D721Med (cell line): Measurements from ENCODE around the gene BRF1.
"Not testable (repeated sequence)": the region's sequence is repeated elsewhere in the genome, so short reads cannot be mapped to it uniquely, and the experiment has no call there.

Experiments used
- DNase-seq: peaks from one replicate; pipeline ENCODE4 v3.0.0; 2011; ENCODE audit warnings: low spot score; ENCODE audit not compliant: insufficient read length
- FAIRE-seq: peaks from 2 replicates; lab custom pipeline; 2011; peaks lifted over from hg19 to GRCh38; lab: Jason Lieb, UNC
- TF ChIP-seq, protein P1 (sequence below): IDR thresholded peaks from 2 replicates; pipeline ENCODE4 v1.5.1; 2012; ENCODE audit warnings: mild to moderate bottlenecking, control low read depth; ENCODE audit not compliant: insufficient read depth; ENCODE audit errors: missing control alignments

Gene BRF1

DNA sequence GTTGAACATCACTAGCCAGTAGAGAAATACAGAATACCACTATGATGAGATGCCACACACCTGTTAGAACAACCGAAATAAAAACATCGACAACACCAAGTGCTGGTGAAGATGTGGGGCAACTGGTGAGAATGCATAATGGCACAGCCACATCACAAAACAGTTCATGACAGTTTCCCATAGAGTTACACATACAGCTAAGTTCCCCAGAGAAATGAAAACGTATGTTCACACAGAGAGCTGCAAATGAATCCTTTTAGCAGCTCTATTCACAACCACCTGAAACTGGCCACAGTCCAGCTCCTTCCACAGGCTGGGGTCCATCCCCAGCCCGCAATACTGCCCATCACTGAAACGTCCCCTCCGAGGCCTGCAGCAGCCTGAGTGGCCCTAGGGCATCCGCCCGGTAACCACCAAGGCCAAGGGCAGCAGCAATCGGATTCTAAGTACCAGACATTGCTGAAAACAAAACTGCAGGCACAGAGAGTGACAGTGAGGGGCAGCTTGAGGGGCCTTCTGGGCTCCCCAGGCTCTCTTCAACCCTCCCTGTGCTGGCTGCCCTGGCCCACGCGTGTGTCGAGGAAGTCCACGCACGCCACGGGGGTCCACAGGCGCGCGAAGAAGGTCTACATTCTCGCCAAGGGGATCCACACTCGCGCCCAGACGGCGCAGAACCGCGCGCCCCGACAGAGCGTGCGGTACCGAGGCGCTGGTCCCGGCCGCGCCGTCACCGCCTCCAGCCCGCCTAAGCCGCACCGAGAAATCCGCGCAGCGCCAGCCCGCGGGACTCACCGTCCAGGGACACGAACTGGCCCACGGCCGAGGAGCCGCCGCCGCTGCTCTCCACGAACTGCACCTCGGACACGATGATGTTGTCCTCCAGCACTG lies 903 bp downstream of the BRF1 start:
- DNase-seq: no peak
- FAIRE-seq: no peak
- TF ChIP-seq, protein P1, sequence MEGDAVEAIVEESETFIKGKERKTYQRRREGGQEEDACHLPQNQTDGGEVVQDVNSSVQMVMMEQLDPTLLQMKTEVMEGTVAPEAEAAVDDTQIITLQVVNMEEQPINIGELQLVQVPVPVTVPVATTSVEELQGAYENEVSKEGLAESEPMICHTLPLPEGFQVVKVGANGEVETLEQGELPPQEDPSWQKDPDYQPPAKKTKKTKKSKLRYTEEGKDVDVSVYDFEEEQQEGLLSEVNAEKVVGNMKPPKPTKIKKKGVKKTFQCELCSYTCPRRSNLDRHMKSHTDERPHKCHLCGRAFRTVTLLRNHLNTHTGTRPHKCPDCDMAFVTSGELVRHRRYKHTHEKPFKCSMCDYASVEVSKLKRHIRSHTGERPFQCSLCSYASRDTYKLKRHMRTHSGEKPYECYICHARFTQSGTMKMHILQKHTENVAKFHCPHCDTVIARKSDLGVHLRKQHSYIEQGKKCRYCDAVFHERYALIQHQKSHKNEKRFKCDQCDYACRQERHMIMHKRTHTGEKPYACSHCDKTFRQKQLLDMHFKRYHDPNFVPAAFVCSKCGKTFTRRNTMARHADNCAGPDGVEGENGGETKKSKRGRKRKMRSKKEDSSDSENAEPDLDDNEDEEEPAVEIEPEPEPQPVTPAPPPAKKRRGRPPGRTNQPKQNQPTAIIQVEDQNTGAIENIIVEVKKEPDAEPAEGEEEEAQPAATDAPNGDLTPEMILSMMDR: no peak

DNA sequence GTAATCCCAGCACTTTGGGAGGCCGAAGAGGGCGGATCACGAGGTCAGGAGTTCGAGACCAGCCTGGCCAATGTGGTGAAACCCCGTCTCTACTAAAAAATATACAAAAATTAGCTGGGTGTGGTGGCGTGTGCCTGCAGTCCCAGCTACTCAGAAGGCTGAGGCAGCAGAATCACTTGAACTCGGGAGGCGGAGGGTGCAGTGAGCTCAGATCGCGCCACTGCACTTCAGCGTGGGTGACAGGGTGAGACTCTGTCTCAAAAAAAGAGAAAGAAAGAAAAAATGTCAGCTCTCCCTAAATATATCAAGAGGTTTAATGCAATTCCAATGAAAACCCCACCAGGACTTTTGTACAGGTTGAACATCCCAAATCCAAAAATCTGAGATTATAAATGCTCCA lies 3.5 kb downstream of the BRF1 start:
- FAIRE-seq, DNase-seq: not testable (repeated sequence)

DNA sequence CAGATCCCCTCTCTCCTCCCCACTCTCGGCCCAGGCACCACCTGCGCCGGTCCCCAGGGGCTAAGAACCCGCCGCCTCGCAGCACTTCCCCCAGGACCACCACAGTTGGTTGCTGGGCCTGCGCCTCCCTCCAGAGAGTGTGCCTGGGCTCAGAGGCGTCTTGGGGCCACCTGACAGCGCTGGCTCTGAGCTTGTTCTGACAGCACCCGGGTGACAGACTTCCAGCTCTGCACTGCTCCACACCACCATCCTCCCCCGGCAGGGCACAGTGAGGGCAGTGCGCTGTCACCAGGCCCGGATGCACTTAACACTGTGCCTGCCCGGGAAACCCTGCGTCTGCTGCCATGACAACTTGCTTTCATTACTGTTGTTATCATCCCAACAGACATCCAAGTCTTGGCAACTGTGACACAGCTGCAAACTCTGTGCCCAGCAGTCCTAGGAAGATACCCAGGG lies 6.6 kb downstream of the BRF1 start:
- no peak for FAIRE-seq
- DNase-seq: no peak
- TF ChIP-seq, protein P1: no peak

DNA sequence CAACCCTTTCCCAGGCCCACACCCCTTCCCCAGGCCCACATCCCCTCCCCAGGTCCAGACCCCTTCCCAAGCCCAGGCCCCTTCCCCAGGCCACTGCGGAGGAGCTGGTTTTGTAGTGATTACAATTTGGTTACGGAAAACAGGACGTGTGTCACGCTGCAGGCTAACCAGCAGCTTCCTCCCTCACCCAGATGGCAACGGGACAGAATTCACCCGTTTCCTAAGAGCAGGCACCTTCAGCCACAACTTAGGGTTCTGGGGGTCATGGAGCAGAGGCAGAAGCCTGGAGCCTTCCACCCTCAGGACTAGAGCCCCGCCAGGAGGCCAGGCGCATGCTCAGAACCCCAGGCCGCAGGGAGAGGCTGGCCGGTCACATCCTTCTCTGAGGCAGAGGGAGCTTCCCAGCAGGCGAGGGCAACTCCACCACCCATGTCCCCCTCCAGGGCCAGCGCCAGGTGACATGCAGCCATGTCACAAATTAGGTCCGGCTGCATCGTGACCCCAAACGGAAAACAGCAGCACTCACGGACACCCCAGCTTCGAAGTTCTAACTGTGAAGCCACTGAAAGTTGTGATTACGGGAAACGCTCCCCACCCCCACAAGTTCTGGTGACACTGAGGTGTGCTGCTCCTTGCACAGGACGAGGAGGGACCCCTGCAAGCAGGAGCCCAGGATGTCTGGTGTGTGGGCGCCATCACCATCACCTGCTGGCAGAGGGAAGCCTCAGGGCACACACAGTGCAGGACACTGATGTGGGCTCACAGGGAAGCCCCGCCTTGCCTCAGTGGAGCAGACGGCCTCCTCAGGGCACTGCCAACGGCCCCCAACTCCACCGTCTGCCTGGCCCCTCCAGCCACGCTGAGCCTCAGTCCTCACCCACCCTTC lies 7.7 kb downstream of the BRF1 start:
- TF ChIP-seq, protein P1: no peak
- no peak for DNase-seq
- no peak for FAIRE-seq

DNA sequence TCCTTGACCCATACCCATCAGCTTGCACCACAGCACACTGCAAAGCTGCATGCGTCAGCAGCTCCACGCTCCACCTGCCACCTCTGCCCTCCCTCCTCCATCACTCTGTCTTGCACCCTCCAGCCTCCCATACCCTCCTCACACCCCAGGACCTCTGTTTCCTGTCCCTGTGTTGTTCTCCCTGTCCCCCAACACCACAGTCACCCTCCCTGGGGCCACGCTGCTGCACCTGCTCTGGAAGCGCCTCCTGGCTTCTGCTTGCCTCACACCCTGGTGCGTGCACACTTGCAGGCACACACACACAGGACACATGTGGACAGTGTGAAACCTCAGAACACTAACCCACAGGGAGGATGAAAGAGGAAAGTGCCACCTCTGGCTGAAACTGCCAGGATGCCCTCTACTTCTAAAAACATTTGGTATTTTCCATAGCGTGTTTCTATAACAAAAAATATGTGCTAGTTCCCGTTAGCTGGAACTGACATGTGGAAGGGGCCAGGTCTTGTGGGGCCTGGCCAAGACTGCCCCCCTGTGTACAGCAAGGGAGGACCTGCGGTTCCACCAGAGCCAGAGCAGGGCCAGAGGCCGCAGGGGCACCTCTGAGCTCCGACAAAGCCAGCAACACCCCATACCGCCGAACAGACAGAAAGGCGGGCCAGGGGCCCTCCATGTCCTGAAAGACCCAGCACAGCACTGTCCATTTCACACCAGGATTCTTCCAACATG lies 10.0 kb downstream of the BRF1 start:
- TF ChIP-seq, protein P1: no peak
- DNase-seq: no peak
- no peak for FAIRE-seq

DNA sequence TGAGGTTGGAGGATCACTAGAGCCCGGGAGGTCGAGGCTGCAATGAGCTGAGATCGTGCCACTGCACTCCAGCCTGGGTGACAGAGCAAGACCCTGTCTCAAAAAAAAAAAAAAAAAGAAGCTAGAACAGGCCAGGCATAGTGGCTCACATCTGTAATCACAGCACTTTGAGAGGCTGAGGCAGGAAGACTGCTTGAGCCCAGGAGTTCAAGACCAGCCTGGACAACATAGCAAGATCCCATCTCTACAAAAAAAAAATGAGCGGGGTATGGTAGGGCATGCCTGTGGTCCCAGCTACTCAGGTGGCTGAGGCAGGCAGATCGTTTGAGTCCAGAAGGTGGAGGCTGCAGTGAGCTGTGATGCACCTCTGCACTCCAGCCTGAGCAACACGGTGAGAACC lies 11.9 kb downstream of the BRF1 start:
- not testable (repeated sequence) for FAIRE-seq

DNA sequence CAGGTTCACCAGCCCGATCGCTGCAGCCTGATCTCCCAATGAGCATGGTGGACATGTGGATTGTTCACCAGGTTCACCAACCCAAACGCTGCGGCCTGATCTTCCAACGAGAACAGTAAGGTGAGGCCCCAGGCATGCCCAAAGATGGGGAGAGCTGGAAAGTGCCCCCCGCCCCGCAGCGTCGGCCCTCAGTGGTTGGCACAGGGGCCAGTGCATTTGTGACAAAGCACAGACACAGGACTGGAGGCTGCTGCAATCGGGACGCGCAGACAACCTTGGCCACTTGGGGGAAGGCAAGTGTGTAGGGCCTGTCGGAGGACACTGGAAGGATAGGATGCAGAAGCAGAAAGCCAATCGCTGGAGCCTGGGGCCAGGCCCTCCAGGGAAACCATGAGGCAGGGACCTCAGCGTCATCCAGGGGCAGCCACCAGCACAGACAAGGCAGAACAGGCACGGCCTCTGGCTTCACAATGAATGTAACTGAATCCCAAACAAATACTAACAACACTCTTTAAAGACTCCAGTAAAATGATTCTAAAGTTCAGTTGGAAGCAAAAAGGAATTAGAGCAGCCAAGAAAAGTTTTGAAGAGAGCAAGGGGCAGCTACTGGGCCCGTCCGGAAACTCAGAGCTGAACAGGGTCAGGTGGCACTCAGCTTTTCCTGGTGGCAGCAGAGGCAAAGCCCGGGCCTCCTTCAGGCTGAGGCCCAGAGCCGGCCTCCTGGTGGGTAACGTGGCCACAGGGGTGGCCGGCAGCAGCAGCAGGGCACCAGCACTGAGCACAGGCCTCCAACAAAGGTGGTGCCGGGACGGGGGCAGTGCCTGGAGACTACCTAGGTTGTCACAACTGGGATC lies 13.3 kb downstream of the BRF1 start:
- TF ChIP-seq, protein P1: no peak
- no peak for FAIRE-seq

More for the DNA sequence above, 11.9 kb downstream of the BRF1 start:
- DNase-seq: not testable (repeated sequence)

More for the DNA sequence above, 13.3 kb downstream of the BRF1 start:
- DNase-seq: no peak
